OCI-LY3 (cell line): Measurements from ENCODE around the gene DNAJC18.

Experiments
- H2AFZ ChIP-seq: fragments of 200-600, 300-600 bp; shearing (Covaris generic); 2 replicates; pipeline ENCODE4 v1.6.0; 2014; ENCODE audit warnings: antibody characterized with exemption, low read depth, low read length
- H3K27ac ChIP-seq: fragments of 200-600, 300-600 bp; sonication (generic); 2 replicates; pipeline ENCODE4 v1.5.1; 2014; ENCODE audit warnings: mild to moderate bottlenecking, low read length, moderate library complexity, mixed read lengths
- H3K27me3 ChIP-seq: fragments of 200-600, 300-600 bp; sonication (generic); 2 replicates; pipeline ENCODE4 v1.6.1; 2014; ENCODE audit warnings: low read depth, low read length, mixed read lengths
- H3K36me3 ChIP-seq: fragments of 200-600, 300-600 bp; sonication (generic); replicated peaks from 2 replicates; pipeline ENCODE3; 2014; ENCODE audit warnings: low read depth, low read length, mixed read lengths
- H3K4me1 ChIP-seq: fragments of 300-600, 200-600 bp; sonication (generic); 2 replicates; pipeline ENCODE4 v1.6.1; 2014; ENCODE audit warnings: low read length, mixed read lengths
- H3K4me2 ChIP-seq: fragments of 200-600, 300-600 bp; sonication (generic); 2 replicates; pipeline ENCODE4 v1.6.1; 2014; ENCODE audit warnings: low read length, mixed read lengths
- H3K4me3 ChIP-seq: fragments of 300-600, 200-600 bp; sonication (generic); 2 replicates; pipeline ENCODE4 v1.5.1; 2014; ENCODE audit warnings: antibody characterized with exemption, mild to moderate bottlenecking, low read length, moderate library complexity
- H3K79me2 ChIP-seq: fragments of 300-600, 200-600 bp; shearing (Covaris generic); 2 replicates; pipeline ENCODE4 v1.6.1; 2014; ENCODE audit warnings: mild to moderate bottlenecking, low read length, mixed read lengths
- H3K9ac ChIP-seq: fragments of 300-600, 200-600 bp; shearing (Covaris generic); 2 replicates; pipeline ENCODE4 v1.6.0; 2014; ENCODE audit warnings: mild to moderate bottlenecking, low read length, moderate library complexity
- H3K9me3 ChIP-seq: fragments of 200-600, 300-600 bp; shearing (Covaris generic); 2 replicates; pipeline ENCODE4 v1.6.1; 2014; ENCODE audit warnings: low read length, mixed read lengths; ENCODE audit not compliant: insufficient read depth
- H4K20me1 ChIP-seq: fragments of 200-600, 300-600 bp; sonication (generic); 2 replicates; pipeline ENCODE4 v1.6.1; 2016; ENCODE audit warnings: low read length, mixed read lengths; ENCODE audit not compliant: insufficient read depth
- EZH2phosphoT487 ChIP-seq: fragments of 200-600 bp; shearing (Covaris generic); IDR thresholded peaks from 2 replicates; pipeline ENCODE4 v1.6.1; 2018; ENCODE audit warnings: antibody characterized with exemption, mixed run types, low read depth
- TF ChIP-seq, protein P1 (sequence below): fragments of 200-600, 300-600 bp; sonication (generic); IDR thresholded peaks from 2 replicates; pipeline ENCODE4 v1.5.1; 2014; ENCODE audit warnings: antibody characterized with exemption, low read length, low read depth

The DNAJC18 gene

DNA sequence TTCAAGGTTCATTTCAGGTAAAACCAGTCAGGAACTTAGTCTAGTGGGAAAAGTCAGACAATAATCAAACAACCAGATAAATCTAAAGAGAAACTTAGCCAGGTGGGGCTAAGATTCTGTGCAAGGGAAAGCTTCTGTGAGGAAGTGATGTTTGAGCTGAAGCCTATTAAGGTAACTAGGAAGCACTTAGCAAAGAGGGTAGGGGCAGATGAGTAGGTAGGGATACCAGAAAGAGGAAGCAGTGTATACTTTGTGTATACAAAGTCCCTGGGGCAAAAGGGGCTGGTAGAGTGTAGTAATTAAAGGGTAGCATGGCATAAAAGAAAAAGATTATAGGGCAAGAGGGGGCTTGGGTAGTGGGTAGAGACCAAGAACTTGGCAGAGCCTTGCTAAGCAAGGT, 31.8 kb downstream of the DNAJC18 start:
- no peaks in the 10 kb centered on the region for H4K20me1 ChIP-seq
- H3K9ac ChIP-seq, result peak overlapping the region; percentile 53
- peak overlapping the region; percentile 69 for H3K4me2 ChIP-seq
- peak overlapping the region; percentile 30; the same call in 1 of the 2 replicates for H3K4me3 ChIP-seq
- H3K4me1 ChIP-seq, result peaks cover 59% of the 10 kb centered on the region
- H3K27ac ChIP-seq, result peak overlapping the region; percentile 93
- TF ChIP-seq, protein P1, sequence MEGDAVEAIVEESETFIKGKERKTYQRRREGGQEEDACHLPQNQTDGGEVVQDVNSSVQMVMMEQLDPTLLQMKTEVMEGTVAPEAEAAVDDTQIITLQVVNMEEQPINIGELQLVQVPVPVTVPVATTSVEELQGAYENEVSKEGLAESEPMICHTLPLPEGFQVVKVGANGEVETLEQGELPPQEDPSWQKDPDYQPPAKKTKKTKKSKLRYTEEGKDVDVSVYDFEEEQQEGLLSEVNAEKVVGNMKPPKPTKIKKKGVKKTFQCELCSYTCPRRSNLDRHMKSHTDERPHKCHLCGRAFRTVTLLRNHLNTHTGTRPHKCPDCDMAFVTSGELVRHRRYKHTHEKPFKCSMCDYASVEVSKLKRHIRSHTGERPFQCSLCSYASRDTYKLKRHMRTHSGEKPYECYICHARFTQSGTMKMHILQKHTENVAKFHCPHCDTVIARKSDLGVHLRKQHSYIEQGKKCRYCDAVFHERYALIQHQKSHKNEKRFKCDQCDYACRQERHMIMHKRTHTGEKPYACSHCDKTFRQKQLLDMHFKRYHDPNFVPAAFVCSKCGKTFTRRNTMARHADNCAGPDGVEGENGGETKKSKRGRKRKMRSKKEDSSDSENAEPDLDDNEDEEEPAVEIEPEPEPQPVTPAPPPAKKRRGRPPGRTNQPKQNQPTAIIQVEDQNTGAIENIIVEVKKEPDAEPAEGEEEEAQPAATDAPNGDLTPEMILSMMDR, result no peak
- no peaks in the 10 kb centered on the region for H3K79me2 ChIP-seq
- H3K27me3 ChIP-seq, result no peaks in the 10 kb centered on the region
- H3K9me3 ChIP-seq, result no peaks in the 10 kb centered on the region
- peak overlapping the region; percentile 17; the same call in 1 of the 2 replicates for H2AFZ ChIP-seq
- H3K36me3 ChIP-seq, result no peaks in the 10 kb centered on the region

DNA sequence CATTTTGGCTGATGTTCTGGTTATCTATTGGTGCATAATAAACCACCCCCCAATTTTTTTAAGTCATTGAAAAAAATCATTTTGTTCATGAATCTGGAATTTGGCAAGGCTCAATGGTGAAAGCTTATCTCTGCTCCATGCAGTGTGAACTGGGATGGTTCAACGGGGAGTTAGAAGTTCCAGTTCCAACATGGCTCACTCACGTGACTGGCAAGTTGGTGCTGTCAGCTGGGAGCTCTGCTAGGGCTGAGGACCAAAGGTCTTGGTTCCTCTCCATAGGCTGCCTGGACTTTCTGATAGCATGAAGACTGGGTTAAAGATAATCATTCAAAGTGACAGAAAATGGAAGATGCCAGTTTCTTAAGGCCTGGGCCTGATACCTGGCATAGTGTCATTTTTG, 32.4 kb downstream of the DNAJC18 start:
- Histone ChIP-seq H3K9ac (peak overlapping the region; percentile 53; the same call in 1 of the 2 replicates), H3K27me3 (no peaks in the 10 kb centered on the region), H3K36me3 (no peaks in the 10 kb centered on the region), H3K4me1 (peaks cover 60% of the 10 kb centered on the region), H2AFZ (0 out of 2 replicates have a peak overlapping the region, but pooled peaks have one; percentile 17), H3K27ac (peak overlapping the region; percentile 93), H3K4me3 (0 out of 2 replicates have a peak overlapping the region, but pooled peaks have one; percentile 30), H3K79me2 (no peaks in the 10 kb centered on the region), H4K20me1 (no peaks in the 10 kb centered on the region), H3K4me2 (peak overlapping the region; percentile 69), H3K9me3 (no peaks in the 10 kb centered on the region)
- TF ChIP-seq, protein P1, result no peak
- no peak for TF ChIP-seq EZH2phosphoT487

- H2AFZ ChIP-seq, result peak overlapping the region; percentile 81
Observed at GRCh38 chr5:139404484-139404840, 34.9 kb downstream of the DNAJC18 start.

DNA sequence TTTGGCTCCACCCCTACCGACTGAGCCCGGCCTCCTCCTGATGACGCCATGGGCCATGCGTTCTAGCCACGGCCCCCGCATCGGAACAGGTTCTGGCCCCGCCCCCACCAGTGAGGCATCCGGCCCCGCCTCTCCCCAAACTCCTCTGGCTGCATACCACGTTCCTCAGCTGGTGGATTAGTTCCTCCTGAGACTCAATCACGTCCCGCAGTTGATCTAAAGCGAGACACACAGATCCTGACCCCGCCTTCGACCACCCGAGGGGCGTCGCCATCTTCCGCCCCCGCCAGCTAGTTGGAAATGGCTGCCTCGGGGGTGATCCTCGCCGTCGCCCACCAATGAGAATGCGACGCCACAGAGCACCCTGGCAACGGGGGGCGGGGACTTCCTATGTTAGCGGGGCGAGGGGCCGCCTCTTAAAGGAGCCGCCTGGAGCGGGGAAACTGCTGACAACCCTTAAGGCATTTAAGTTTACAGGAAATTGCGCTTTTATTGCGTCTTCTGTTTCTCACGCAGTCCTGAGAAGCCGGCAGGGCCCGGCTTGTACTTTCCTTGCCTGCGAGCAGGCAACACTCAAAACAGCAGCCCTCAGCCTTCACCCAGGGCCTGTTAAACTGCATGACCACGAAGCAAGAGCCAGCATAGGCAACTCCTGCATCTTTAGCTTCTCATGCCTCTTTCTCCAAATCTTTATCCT, 35.4 kb downstream of the DNAJC18 start, which contains the start of gene SPATA24:
SPATA24 (minus strand) TSS at position 303 of the 697 bp plus-strand sequence; CDS start at position 274, 29 bp downstream.
- Histone ChIP-seq H3K4me1 (peaks cover 57% of the 10 kb centered on the region), H2AFZ (peak within 1 kb of the TSS; percentile 81), H3K9me3 (no peaks in the 10 kb centered on the region), H4K20me1 (no peaks in the 10 kb centered on the region), H3K27me3 (no peaks in the 10 kb centered on the region), H3K36me3 (no peaks in the 10 kb centered on the region), H3K4me2 (peak within 1 kb of the TSS; percentile 99), H3K79me2 (no peaks in the 10 kb centered on the region), H3K4me3 (peak within 1 kb of the TSS; percentile 97), H3K27ac (peak within 1 kb of the TSS; percentile 92), H3K9ac (peak within 1 kb of the TSS; percentile 70)
- TF ChIP-seq, protein P1, result no peak
- TF ChIP-seq EZH2phosphoT487, result no peak

More at GRCh38 chr5:139404484-139404840, 34.9 kb downstream of the DNAJC18 start:
- Histone ChIP-seq H3K36me3 (no peaks in the 10 kb centered on the region), H3K4me1 (peaks cover 58% of the 10 kb centered on the region), H3K9ac (peak overlapping the region; percentile 70), H4K20me1 (no peaks in the 10 kb centered on the region), H3K27ac (peak overlapping the region; percentile 92), H3K4me2 (peak overlapping the region; percentile 86), H3K27me3 (no peaks in the 10 kb centered on the region), H3K79me2 (no peaks in the 10 kb centered on the region), H3K4me3 (peak overlapping the region; percentile 97), H3K9me3 (no peaks in the 10 kb centered on the region)
- TF ChIP-seq, protein P1, result no peak
- no peak for TF ChIP-seq EZH2phosphoT487
